ENCODE data around the gene BLOC1S5. TPM values are rescaled to one million over a fixed set of nuclear protein-coding genes. Genes with fewer than 3 reads are reported as not detected.

Gene BLOC1S5
- total and polyA plus RNA-seq, 9 of the 15 experiments (the other 6 are each of a cell fraction or from before 2014, with no cell fraction given): 8.5 to 41.0 (median 27.7) TPM

DNA sequence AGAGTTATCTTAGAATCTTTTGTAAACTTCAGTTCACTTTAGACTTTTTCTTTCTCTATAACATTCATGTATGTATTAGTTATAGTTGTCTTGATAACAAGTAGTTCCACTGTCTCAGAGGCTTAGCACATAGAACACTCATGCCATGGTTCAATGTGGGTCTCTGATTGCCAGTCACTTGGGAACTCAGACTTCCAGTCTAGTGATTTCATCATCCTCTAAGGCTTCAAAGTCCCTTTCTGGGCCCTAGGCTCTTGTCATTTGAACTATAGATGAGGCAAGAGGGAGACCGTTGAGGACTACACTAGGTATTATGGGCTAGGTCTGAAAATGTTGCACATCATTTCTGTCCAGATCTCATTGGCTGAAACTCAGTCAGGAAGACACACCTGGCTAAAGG is 46.5 kb upstream of the BLOC1S5 start:
- H3K9ac ChIP-seq (ENCODE audit: insufficient read depth in 1 of 2, low read depth in 2 of 2, low read length in 2 of 2): no peak overlapping the region
- H3K4me2 ChIP-seq (ENCODE audit: insufficient read depth, low read length): no peak overlapping the region
- peaks cover 0 to 10% of the 10 kb centered on the region in 2 experiments; a peak in 3 of 5 replicates for H3K4me1 ChIP-seq (replicated peaks in 1 of 2; ENCODE audit: control insufficient read depth in 2 of 2, insufficient read depth in 2 of 2, low read length in 2 of 2)
- ATAC-seq (peak; percentile 13), DNase-seq (ENCODE audit: extremely low read depth in 1 of 4, low spot score in 3 of 4) (no peak), FAIRE-seq (no peak)
- BruUV-seq (replicated peaks): no TSS peak
- H3K9me1 ChIP-seq (ENCODE audit: control insufficient read depth, insufficient read depth, low read length): no peaks in the 10 kb centered on the region
- in situ Hi-C loops (cut with MboI): no loop called here
- ChIA-PET POLR2A (interaction anchor here (1.3 kb wide), 1 partner anchor 10 kb away, joined by 4 read pairs; no protein-coding TSS in a partner anchor), CTCF (ENCODE audit: low intra/inter-chr PET ratio) (no interaction called here)
- intact Hi-C loops (cut with micrococcal nuclease): no loop called here
- H3K4me3 ChIP-seq: no peak overlapping the region
- no peaks in the 10 kb centered on the region for H3K36me3 ChIP-seq (ENCODE audit: control insufficient read depth, insufficient read depth, low read length)
- H2AFZ ChIP-seq (ENCODE audit: low read depth, low read length): no peak overlapping the region
- no peak overlapping the region for H3K27ac ChIP-seq (ENCODE audit: extremely low read depth, low read depth, low read length)
- H4K20me1 ChIP-seq (replicated peaks; ENCODE audit: control insufficient read depth, insufficient read depth, low read length): no peaks in the 10 kb centered on the region
- H3K9me3 ChIP-seq (replicated peaks; ENCODE audit: control insufficient read depth, insufficient read depth, low read depth, low read length): no peaks in the 10 kb centered on the region
- peaks cover 5 to 7% of the 10 kb centered on the region in 2 experiments; a peak in 4 of 5 replicates for H3K27me3 ChIP-seq (ENCODE audit: control insufficient read depth in 2 of 2, insufficient read depth in 2 of 2, low read length in 2 of 2)
- no peaks in the 10 kb centered on the region for H3K79me2 ChIP-seq (ENCODE audit: control insufficient read depth, insufficient read depth, low read length)
- TF ChIP-seq ZZZ3 (IDR thresholded peaks at IDR 0.05): no peak
- TF ChIP-seq ZFPM2 (CRISPR knock-in tag; IDR thresholded peaks at IDR 0.05): no peak
- TF ChIP-seq CEBPB (tag; IDR thresholded peaks at IDR 0.05): peak; percentile 48; the same call in 1 of the 2 replicates
- TF ChIP-seq, protein P1, sequence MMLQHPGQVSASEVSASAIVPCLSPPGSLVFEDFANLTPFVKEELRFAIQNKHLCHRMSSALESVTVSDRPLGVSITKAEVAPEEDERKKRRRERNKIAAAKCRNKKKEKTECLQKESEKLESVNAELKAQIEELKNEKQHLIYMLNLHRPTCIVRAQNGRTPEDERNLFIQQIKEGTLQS (IDR thresholded peaks at IDR 0.05): peak; percentile 76
- TF ChIP-seq, protein P1 (CRISPR knock-in tag; conservative IDR thresholded peaks at IDR 0.05): no peak
- no peak for TF ChIP-seq KLF16 (IDR thresholded peaks at IDR 0.05)
- 0 out of 2 replicates have a peak, but pooled peaks have one; percentile 43 for TF ChIP-seq CEBPG (CRISPR knock-in tag; IDR thresholded peaks at IDR 0.05)
- peak; percentile 51 to 82 for TF ChIP-seq CEBPG (tag; conservative IDR thresholded peaks at IDR 0.05 in 1 of 2, IDR thresholded peaks at IDR 0.05 in 1 of 2)
- WGBS (ENCODE audit: insufficient coverage, low coverage, missing lambda C conversion rate): 0% methylated on average over 1 of the region's 1 CpG
